AG09309 (cell line): ENCODE results near the gene USP1.

ENCODE experiments used
- DNase-seq: peaks from one replicate; pipeline ENCODE4 v3.0.0-alpha.2; 2010; ENCODE audit warnings: low read depth
- H3K4me3 ChIP-seq: 2 replicates; pipeline ENCODE4 v1.5.1; 2011; ENCODE audit warnings: mild to moderate bottlenecking, low read depth, low read length, moderate library complexity; ENCODE audit not compliant: control insufficient read depth
- CTCF ChIP-seq: IDR thresholded peaks from 2 replicates; pipeline ENCODE4 v1.5.1; 2011; ENCODE audit warnings: mild to moderate bottlenecking, low read depth, low read length, inconsistent platforms; ENCODE audit not compliant: insufficient read depth, control insufficient read depth; ENCODE audit errors: missing control alignments

USP1 gene

GRCh38 chr1:62406576-62406975, 30.3 kb upstream of the USP1 start:
- no peak for TF ChIP-seq CTCF
- no peak for DNase-seq
- no peak overlapping the region for H3K4me3 ChIP-seq

GRCh38 chr1:62407398-62408009, 29.3 kb upstream of the USP1 start:
- H3K4me3 ChIP-seq: no peak overlapping the region
- peak; percentile 68 for TF ChIP-seq CTCF
- DNase-seq: peak; percentile 21

GRCh38 chr1:62415687-62416086, 21.2 kb upstream of the USP1 start:
- no peak for DNase-seq
- TF ChIP-seq CTCF: no peak
- no peak overlapping the region for H3K4me3 ChIP-seq

GRCh38 chr1:62417351-62417999, 19.4 kb upstream of the USP1 start:
- no peak for DNase-seq
- no peak for TF ChIP-seq CTCF
- H3K4me3 ChIP-seq: no peak overlapping the region

- no peak for TF ChIP-seq CTCF
- no peak overlapping the region for H3K4me3 ChIP-seq
- no peak for DNase-seq
Observed at GRCh38 chr1:62420214-62420613, 16.6 kb upstream of the USP1 start.

GRCh38 chr1:62423580-62424242, 13.1 kb upstream of the USP1 start:
- DNase-seq: no peak
- TF ChIP-seq CTCF: no peak

More at GRCh38 chr1:62423580-62424242, 13.1 kb upstream of the USP1 start:
- H3K4me3 ChIP-seq: no peak overlapping the region
